Measurements from ENCODE around the gene SSTR5.

GRCh38 chr16:1106659-1107058, 34.1 kb downstream of the SSTR5 start:
- TF ChIP-seq SIN3A (IDR thresholded peaks at IDR 0.05; ENCODE audit: borderline replicate concordance, insufficient read depth, low read length): no peak
- TF ChIP-seq TAF1 (IDR thresholded peaks at IDR 0.05; ENCODE audit: borderline replicate concordance, insufficient read depth, low read length): no peak
- no peak for TF ChIP-seq POLR2AphosphoS5 (IDR thresholded peaks at IDR 0.05; ENCODE audit: low read depth, low read length)
- no peak for TF ChIP-seq FOXP2 (optimal IDR thresholded peaks at IDR 0.05; ENCODE audit: borderline replicate concordance, extremely low read depth, extremely low read length, insufficient read depth)

Measured in PFSK-1 (cell line).